HEK293 (cell line): ENCODE results near the gene CSTPP1.

Experiments
- CTCF ChIP-seq: fragments of 450-650 bp; formaldehyde crosslinking; IDR thresholded peaks from 2 replicates; pipeline ENCODE4 v1.5.1; 2016; ENCODE audit warnings: missing biosample characterization, missing genetic modification characterization
- MZF1 ChIP-seq: fragments of 450-650 bp; formaldehyde crosslinking; IDR thresholded peaks from 2 replicates; pipeline ENCODE4 v1.5.1; 2017; ENCODE audit warnings: missing biosample characterization, missing genetic modification characterization, borderline replicate concordance
- ZNF280D ChIP-seq: fragments of 450-650 bp; formaldehyde crosslinking; IDR thresholded peaks from 2 replicates; pipeline ENCODE4 v1.5.1; 2016; ENCODE audit warnings: missing biosample characterization, missing genetic modification characterization
- ZNF785 ChIP-seq: fragments of 450-650 bp; formaldehyde crosslinking; IDR thresholded peaks from 2 replicates; pipeline ENCODE4 v1.5.1; 2016; ENCODE audit warnings: missing biosample characterization, missing genetic modification characterization
- ZSCAN30 ChIP-seq: fragments of 450-650 bp; IDR thresholded peaks from 2 replicates; pipeline ENCODE4 v1.5.1; 2018; ENCODE audit warnings: missing biosample characterization, mild to moderate bottlenecking, missing genetic modification characterization, moderate library complexity

GRCh38 chr11:47132981-47133380, 196.4 kb downstream of the CSTPP1 start:
- no peak for TF ChIP-seq ZSCAN30 (tag by site-specific recombination)
- no peak for TF ChIP-seq ZNF280D
- no peak for TF ChIP-seq CTCF (tag by site-specific recombination)
- TF ChIP-seq MZF1 = no peak
- no peak for TF ChIP-seq ZNF785 (tag by site-specific recombination)
